GM12874 (cell line): ENCODE results near the gene PREX1.

ENCODE experiments used
- TF ChIP-seq, protein P1 (sequence below): IDR thresholded peaks from 2 replicates; pipeline ENCODE4 v1.5.1; 2011; ENCODE audit warnings: low read depth, mild to moderate bottlenecking, control low read depth, low read length, moderate library complexity; ENCODE audit not compliant: insufficient read depth

Gene PREX1

GRCh38 chr20:48827855-48828733 lies at the start of gene PREX1:
TSS of gene PREX1 (minus strand) at chr20:48827999. CDS start at chr20:48827860, 139 bp downstream.
- TF ChIP-seq, protein P1, sequence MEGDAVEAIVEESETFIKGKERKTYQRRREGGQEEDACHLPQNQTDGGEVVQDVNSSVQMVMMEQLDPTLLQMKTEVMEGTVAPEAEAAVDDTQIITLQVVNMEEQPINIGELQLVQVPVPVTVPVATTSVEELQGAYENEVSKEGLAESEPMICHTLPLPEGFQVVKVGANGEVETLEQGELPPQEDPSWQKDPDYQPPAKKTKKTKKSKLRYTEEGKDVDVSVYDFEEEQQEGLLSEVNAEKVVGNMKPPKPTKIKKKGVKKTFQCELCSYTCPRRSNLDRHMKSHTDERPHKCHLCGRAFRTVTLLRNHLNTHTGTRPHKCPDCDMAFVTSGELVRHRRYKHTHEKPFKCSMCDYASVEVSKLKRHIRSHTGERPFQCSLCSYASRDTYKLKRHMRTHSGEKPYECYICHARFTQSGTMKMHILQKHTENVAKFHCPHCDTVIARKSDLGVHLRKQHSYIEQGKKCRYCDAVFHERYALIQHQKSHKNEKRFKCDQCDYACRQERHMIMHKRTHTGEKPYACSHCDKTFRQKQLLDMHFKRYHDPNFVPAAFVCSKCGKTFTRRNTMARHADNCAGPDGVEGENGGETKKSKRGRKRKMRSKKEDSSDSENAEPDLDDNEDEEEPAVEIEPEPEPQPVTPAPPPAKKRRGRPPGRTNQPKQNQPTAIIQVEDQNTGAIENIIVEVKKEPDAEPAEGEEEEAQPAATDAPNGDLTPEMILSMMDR: 0 out of 2 replicates have a peak, but pooled peaks have one; percentile 1

DNA sequence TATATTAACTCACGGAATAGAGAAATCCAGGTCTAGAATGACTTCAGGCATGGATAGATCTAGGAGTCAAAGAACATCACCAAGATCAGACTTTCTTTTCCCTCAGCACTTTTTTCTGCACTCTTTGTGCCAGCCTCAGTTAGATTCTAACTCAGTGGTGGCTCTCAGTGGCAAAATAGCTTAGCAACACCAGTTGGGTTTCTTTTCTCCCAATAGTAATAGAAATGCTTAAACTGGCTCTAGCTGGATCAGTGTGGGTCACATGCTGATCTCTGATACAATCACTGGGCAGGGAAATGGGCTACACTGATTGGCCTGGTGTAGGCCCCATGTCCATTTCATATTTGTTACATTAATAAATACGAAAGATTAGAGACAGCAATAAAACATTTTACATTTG lies 49.5 kb upstream of the PREX1 start:
- TF ChIP-seq, protein P1: peak; percentile 21; the same call in 1 of the 2 replicates

GRCh38 chr20:48875914-48876240 lies 48.1 kb upstream of the PREX1 start:
- TF ChIP-seq, protein P1: no peak

DNA sequence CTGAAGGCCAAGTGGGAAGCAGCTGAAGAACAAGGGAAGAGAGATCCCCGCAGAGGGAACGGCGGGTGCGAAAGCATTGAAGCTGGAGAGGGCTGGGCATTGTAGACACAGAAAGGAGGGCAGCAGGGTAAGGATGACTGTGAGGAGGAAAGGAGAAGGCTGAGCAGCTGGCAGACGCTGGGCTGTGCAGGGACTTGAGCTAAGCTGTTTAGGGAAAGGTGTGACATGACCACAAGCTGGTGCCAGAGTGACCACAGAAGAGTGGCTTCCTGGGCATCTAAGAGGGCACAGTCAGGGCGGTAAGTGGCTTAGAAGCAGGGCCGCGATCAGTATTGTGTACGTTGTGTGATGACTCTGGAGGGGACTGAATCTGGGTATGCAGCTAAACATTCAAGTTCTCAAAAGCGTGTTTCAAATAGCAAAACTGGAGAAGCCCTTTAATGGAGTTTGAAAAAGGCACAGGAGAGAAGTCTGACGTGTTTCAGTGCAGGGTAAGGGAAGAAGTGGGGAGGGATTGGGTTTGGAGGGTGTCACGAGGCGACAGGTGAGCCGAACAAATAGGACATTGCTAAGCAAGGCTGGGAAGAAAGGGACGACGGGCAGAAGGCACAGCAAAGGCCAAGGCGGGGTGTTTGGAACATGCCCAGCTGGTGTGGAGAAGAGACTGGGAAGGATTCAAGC lies 47.6 kb upstream of the PREX1 start:
- TF ChIP-seq, protein P1: no peak

- TF ChIP-seq, protein P1: no peak
Measured at GRCh38 chr20:48866936-48867335, 39.1 kb upstream of the PREX1 start.

- TF ChIP-seq, protein P1: no peak
Measured at GRCh38 chr20:48864738-48865318, 37.0 kb upstream of the PREX1 start.

DNA sequence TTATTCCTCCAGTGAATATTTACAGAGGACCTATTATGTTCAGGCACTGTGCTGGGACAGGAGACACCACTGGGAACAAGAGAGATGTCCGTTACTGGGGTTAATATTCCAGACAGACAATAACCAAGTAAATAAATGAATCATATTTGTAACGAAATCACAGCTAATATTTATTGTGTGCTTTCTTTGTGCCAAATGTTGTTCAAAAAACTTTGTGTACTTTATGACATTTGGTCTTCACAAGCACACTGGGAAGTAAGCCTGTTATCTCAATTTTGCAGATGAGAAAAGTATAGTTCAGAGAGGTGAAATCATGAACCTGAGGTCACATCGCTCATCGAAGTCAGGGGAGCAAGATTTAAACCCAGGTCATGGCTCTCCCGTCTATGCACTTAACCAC lies 36.5 kb upstream of the PREX1 start:
- TF ChIP-seq, protein P1: no peak
